ENCODE data around the gene GATAD2A.

DNA sequence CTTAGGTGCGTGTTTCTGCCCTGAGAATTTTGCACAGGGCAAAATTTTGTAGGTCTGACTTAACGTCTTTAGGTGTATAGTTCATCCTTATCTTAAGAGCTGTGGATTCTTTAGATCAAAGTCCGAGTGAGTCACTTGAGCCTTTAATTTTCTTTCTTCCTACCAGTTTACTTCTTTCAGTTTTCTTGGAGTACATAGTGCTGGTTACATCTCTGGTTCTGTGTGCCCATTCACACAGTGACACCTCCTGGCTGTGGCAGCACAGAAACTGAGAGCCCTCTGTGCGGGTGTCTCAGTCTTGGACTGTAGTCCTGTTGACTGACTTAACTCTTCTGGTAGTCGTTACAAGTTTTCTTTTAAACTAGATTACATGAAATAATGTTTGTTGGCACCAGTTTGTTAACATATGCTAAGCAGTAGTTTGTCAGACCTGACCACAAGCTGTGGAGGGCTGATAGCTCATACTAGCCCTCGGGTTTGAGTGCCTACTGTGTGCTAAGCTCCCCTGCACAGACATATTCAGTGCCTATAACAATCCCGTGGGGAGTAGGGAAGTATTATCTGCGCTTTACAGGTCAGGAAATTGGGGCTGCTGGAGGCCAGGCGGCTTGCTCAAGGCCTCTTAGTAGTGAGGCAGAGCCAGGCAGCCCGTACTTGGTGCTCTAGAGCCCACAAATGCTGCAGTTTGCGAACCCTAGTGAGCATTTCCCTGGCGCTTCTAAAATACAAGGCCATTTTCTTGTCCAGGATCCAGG lies 1.6 kb downstream of the GATAD2A start:
- TF ChIP-seq, protein P1, sequence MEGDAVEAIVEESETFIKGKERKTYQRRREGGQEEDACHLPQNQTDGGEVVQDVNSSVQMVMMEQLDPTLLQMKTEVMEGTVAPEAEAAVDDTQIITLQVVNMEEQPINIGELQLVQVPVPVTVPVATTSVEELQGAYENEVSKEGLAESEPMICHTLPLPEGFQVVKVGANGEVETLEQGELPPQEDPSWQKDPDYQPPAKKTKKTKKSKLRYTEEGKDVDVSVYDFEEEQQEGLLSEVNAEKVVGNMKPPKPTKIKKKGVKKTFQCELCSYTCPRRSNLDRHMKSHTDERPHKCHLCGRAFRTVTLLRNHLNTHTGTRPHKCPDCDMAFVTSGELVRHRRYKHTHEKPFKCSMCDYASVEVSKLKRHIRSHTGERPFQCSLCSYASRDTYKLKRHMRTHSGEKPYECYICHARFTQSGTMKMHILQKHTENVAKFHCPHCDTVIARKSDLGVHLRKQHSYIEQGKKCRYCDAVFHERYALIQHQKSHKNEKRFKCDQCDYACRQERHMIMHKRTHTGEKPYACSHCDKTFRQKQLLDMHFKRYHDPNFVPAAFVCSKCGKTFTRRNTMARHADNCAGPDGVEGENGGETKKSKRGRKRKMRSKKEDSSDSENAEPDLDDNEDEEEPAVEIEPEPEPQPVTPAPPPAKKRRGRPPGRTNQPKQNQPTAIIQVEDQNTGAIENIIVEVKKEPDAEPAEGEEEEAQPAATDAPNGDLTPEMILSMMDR (IDR thresholded peaks at IDR 0.05) = peak; percentile 3 to 43 (median 37)
- no peak for TF ChIP-seq POLR2A (IDR thresholded peaks at IDR 0.05)
